ENCODE results near the gene KHK. TPM values are rescaled to one million over a fixed set of nuclear protein-coding genes. Genes with fewer than 3 reads are reported as not detected.
A peak's percentile ranks its signal among the peaks of the same experiment; 100 is the strongest.

The KHK gene
- total and polyA plus RNA-seq, 9 of the 15 experiments (the other 6 are each of a cell fraction or from before 2014, with no cell fraction given) = 1.5 to 10.7 (median 5.2) TPM

GRCh38 chr2:27105981-27106380 lies 19.4 kb downstream of the KHK start:
- Histone ChIP-seq H3K36me3 (ENCODE audit: control insufficient read depth, insufficient read depth, low read length) (no peaks in the 10 kb centered on the region), H3K4me1 (replicated peaks in 1 of 2; ENCODE audit: control insufficient read depth in 2 of 2, insufficient read depth in 2 of 2, low read length in 2 of 2) (peaks cover 0 to 7% of the 10 kb centered on the region in 2 experiments; a peak in 2 of 5 replicates), H3K27me3 (ENCODE audit: control insufficient read depth in 2 of 2, insufficient read depth in 2 of 2, low read length in 2 of 2) (no peaks in the 10 kb centered on the region), H3K9me3 (replicated peaks; ENCODE audit: control insufficient read depth, insufficient read depth, low read depth, low read length) (no peaks in the 10 kb centered on the region), H3K27ac (ENCODE audit: extremely low read depth, low read depth, low read length) (no peak overlapping the region), H3K9ac (ENCODE audit: insufficient read depth in 1 of 2, low read depth in 2 of 2, low read length in 2 of 2) (no peak overlapping the region), H3K79me2 (ENCODE audit: control insufficient read depth, insufficient read depth, low read length) (no peaks in the 10 kb centered on the region), H3K9me1 (ENCODE audit: control insufficient read depth, insufficient read depth, low read length) (no peaks in the 10 kb centered on the region), H3K4me3 (no peak overlapping the region), H4K20me1 (replicated peaks; ENCODE audit: control insufficient read depth, insufficient read depth, low read length) (no peaks in the 10 kb centered on the region), H2AFZ (ENCODE audit: low read depth, low read length) (no peak overlapping the region), H3K4me2 (ENCODE audit: insufficient read depth, low read length) (no peak overlapping the region)
- ATAC-seq (no peak), FAIRE-seq (no peak), DNase-seq (ENCODE audit: extremely low read depth in 1 of 4, low spot score in 3 of 4) (no peak)
- WGBS (ENCODE audit: insufficient coverage, low coverage, missing lambda C conversion rate) = 9% methylated on average over 3 of the region's 3 CpGs
- TF ChIP-seq, protein P1, sequence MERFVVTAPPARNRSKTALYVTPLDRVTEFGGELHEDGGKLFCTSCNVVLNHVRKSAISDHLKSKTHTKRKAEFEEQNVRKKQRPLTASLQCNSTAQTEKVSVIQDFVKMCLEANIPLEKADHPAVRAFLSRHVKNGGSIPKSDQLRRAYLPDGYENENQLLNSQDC (CRISPR knock-in tag; IDR thresholded peaks at IDR 0.05) = no peak
- ChIA-PET POLR2A (interaction anchor here (0.6 to 1.3 kb wide), 4 partner anchors 10 to 127 kb away, joined by 3 to 4 read pairs (median 4); partner anchors contain the start of gene ABHD1), CTCF (ENCODE audit: low intra/inter-chr PET ratio) (no interaction called here)
- intact Hi-C loops (cut with micrococcal nuclease) = no loop called here
- in situ Hi-C loops (cut with MboI) = no loop called here
- BruUV-seq (replicated peaks) = no TSS peak

DNA sequence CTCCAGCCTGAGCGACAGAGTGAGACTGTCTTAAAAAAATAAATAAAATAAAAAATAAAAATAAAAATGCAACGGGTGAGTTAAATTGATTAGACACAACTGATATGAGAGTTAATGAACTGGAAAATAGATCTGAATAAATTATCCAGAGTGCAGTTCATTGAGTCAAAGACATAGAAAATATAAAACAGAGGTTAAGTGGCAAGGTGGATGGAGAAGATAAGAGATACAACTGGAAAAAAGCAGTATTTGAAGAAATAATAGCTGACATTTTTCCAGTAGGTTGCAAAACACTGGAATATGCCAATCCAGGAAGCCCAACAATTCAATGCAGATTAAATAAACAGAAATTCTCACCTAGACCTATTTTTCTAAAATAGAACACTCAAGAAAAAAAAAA lies 21.6 kb downstream of the KHK start:
- CTCF ChIA-PET (ENCODE audit: low intra/inter-chr PET ratio) = no interaction called here

More for the DNA sequence above, 21.6 kb downstream of the KHK start:
- Histone ChIP-seq H3K9me1 (ENCODE audit: control insufficient read depth, insufficient read depth, low read length) (no peaks in the 10 kb centered on the region), H3K36me3 (ENCODE audit: control insufficient read depth, insufficient read depth, low read length) (no peaks in the 10 kb centered on the region), H3K79me2 (ENCODE audit: control insufficient read depth, insufficient read depth, low read length) (no peaks in the 10 kb centered on the region), H4K20me1 (replicated peaks; ENCODE audit: control insufficient read depth, insufficient read depth, low read length) (no peaks in the 10 kb centered on the region), H3K4me1 (replicated peaks in 1 of 2; ENCODE audit: control insufficient read depth in 2 of 2, insufficient read depth in 2 of 2, low read length in 2 of 2) (no peaks in the 10 kb centered on the region; a peak in 1 of 5 replicates), H3K4me3 (no peak overlapping the region), H3K9ac (ENCODE audit: insufficient read depth in 1 of 2, low read depth in 2 of 2, low read length in 2 of 2) (no peak overlapping the region), H3K27ac (ENCODE audit: extremely low read depth, low read depth, low read length) (no peak overlapping the region), H3K4me2 (ENCODE audit: insufficient read depth, low read length) (no peak overlapping the region), H3K27me3 (ENCODE audit: control insufficient read depth in 2 of 2, insufficient read depth in 2 of 2, low read length in 2 of 2) (no peaks in the 10 kb centered on the region), H3K9me3 (replicated peaks; ENCODE audit: control insufficient read depth, insufficient read depth, low read depth, low read length) (no peaks in the 10 kb centered on the region), H2AFZ (ENCODE audit: low read depth, low read length) (no peak overlapping the region)
- 33% methylated on average over 2 of the region's 2 CpGs for WGBS (ENCODE audit: insufficient coverage, low coverage, missing lambda C conversion rate)
- DNase-seq (ENCODE audit: extremely low read depth in 1 of 4, low spot score in 3 of 4) (no peak), FAIRE-seq (no peak), ATAC-seq (no peak)
- POLR2A ChIA-PET = no interaction called here
- in situ Hi-C loops (cut with MboI) (no loop called here), intact Hi-C loops (cut with micrococcal nuclease) (no loop called here)
- TF ChIP-seq CEBPB (tag; IDR thresholded peaks at IDR 0.05) (no peak), CBFA2T3 (IDR thresholded peaks at IDR 0.05) (peak; percentile 19; the same call in 1 of the 2 replicates), ARID1B (IDR thresholded peaks at IDR 0.05) (peak; percentile 68), TAL1 (IDR thresholded peaks at IDR 0.05) (peak; percentile 34)
- TF ChIP-seq, protein P2, sequence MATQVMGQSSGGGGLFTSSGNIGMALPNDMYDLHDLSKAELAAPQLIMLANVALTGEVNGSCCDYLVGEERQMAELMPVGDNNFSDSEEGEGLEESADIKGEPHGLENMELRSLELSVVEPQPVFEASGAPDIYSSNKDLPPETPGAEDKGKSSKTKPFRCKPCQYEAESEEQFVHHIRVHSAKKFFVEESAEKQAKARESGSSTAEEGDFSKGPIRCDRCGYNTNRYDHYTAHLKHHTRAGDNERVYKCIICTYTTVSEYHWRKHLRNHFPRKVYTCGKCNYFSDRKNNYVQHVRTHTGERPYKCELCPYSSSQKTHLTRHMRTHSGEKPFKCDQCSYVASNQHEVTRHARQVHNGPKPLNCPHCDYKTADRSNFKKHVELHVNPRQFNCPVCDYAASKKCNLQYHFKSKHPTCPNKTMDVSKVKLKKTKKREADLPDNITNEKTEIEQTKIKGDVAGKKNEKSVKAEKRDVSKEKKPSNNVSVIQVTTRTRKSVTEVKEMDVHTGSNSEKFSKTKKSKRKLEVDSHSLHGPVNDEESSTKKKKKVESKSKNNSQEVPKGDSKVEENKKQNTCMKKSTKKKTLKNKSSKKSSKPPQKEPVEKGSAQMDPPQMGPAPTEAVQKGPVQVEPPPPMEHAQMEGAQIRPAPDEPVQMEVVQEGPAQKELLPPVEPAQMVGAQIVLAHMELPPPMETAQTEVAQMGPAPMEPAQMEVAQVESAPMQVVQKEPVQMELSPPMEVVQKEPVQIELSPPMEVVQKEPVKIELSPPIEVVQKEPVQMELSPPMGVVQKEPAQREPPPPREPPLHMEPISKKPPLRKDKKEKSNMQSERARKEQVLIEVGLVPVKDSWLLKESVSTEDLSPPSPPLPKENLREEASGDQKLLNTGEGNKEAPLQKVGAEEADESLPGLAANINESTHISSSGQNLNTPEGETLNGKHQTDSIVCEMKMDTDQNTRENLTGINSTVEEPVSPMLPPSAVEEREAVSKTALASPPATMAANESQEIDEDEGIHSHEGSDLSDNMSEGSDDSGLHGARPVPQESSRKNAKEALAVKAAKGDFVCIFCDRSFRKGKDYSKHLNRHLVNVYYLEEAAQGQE (IDR thresholded peaks at IDR 0.05; ENCODE audit: borderline replicate concordance) = peak; percentile 21; the same call in 1 of the 2 replicates
- TF ChIP-seq, protein P2 (CRISPR knock-in tag; IDR thresholded peaks at IDR 0.05; ENCODE audit: low read depth) = no peak
- BruUV-seq (replicated peaks) = no TSS peak
